Pancreas (tissue), 10 donors: ENCODE measurements around the gene ASAP2. TPM values are rescaled to one million over a fixed set of nuclear protein-coding genes. Genes with fewer than 3 reads are reported as not detected.
A peak's percentile ranks its signal among the peaks of the same experiment; 100 is the strongest.

Experiments
- ATAC-seq, 4 donors: fragments of 200-7000 bp; cut with Tn5 transposase; one replicate each; pipeline versions ENCODE4 v1.8.0 to v1.9.1; 2020; ENCODE audit warnings: mild to moderate bottlenecking in 4 of 4, moderate library complexity in 4 of 4
- DNase-seq, 6 donors: peaks; one replicate each; pipeline ENCODE4 v3.0.0-alpha.2; 2020
- FAIRE-seq: peaks from 2 replicates; lab custom pipeline; 2012; peaks lifted over from hg19 to GRCh38; lab: Jason Lieb, UNC
- H3K27ac ChIP-seq, 4 donors: fragments of 200-600 bp; sonication (generic); 1 replicate in 3 of 4; 2 replicates in 1 of 4; pipeline versions ENCODE4 v1.5.0 to v1.8.0; 2020
- H3K27me3 ChIP-seq, 4 donors: fragments of 200-600 bp; one replicate each; pipeline ENCODE4 v1.8.0; 2021
- H3K36me3 ChIP-seq, 3 donors: fragments of 200-600 bp; sonication (generic) in 1 of 3; one replicate each; pipeline versions ENCODE4 v1.5.0 to v1.8.0; 2020 to 2021
- H3K4me1 ChIP-seq, 3 donors: fragments of 200-600 bp; one replicate each; pipeline ENCODE4 v1.8.0; 2021
- H3K4me3 ChIP-seq, 4 donors: fragments of 200-600 bp; sonication (generic) in 2 of 4; one replicate each; pipeline versions ENCODE4 v1.5.0 to v1.8.0; 2020 to 2021
- H3K9me3 ChIP-seq, 4 donors: fragments of 200-600 bp; one replicate each; pipeline ENCODE4 v1.8.0; 2021
- CTCF ChIP-seq, 4 donors: fragments of 200-600 bp; sonication (generic) in 3 of 4; IDR thresholded peaks; one replicate each; pipeline versions ENCODE4 v1.5.0 to v1.8.0; 2021; ENCODE audit warnings: antibody characterized with exemption in 4 of 4
- WGBS, 2 donors: extraction: QIAGEN DNeasy Blood & Tissue Kit; methylation state at CpG; one replicate each; pipeline ENCODE4 v1.1.7; 2013; 5-methylcytosine and 5-hydroxymethylcytosine counted together
- intact Hi-C, 3 donors: fragments of 100-400 bp; cut with DNase I; formaldehyde crosslinking; loops; one replicate each; pipeline versions ENCODE4 v1.11.1 to v1.14.2; 2022
- polyA plus RNA-seq, 2 donors: library from polyadenylated mRNA; stranded (reverse); fragments of 200-250 nt; gene quantifications; one replicate each; pipeline ENCODE4 v1.2.3, GENCODE V29; 2013
- total RNA-seq, 6 donors: library from RNA; stranded (reverse); fragmentation: NEBNext Ultra II Directional in 4 of 6; extraction: Animal tissue kit (Norgen Biotek cat#: 25700) in 4 of 6; gene quantifications; one replicate each; pipeline versions ENCODE4 v1.2.1 to v1.2.4, GENCODE V29; 2021 to 2023
- donor health status: healthy with polysubstance abuse.
- donor health status: DM: no; HTN: no; CAD: no; lungs with moderate emphysema.
- donor health status: DM: no; HTN: no; CAD: no.
- donor health status: control.
- donor health status: control.
- donor health status: Bipolar disorder and iron deficiency.
- donor health status: DM: yes; HTN: yes; CAD: no.
- donor health status: DM: no; HTN: no; CAD: no.
- donor health status: DM: no; HTN: no; CAD: no.
- donor health status: DM: yes; HTN: yes; CAD: no.

Gene ASAP2
- total and polyA plus RNA-seq, 8 donors: 5.8 to 17.7 (median 7.3) TPM

- peak in 4 of 6 donors; percentile 25 to 52 (median 43) for DNase-seq
- H3K4me1 ChIP-seq: no peaks in the 10 kb centered on the region
- WGBS, 2 donors: 65 to 69% methylated on average over 29 of the region's 29 CpGs
- peak overlapping the region in 2 of 4 donors; percentile 51 to 54 for H3K27ac ChIP-seq
- FAIRE-seq: no peak
- TF ChIP-seq CTCF (IDR thresholded peaks at IDR 0.05): no peak
- no peaks in the 10 kb centered on the region for H3K36me3 ChIP-seq
- no peaks in the 10 kb centered on the region for H3K27me3 ChIP-seq
- intact Hi-C loops: no loop called here
- ATAC-seq: peak; percentile 56 to 84 (median 64)
- H3K4me3 ChIP-seq: no peak overlapping the region
- H3K9me3 ChIP-seq: no peaks in the 10 kb centered on the region
These were observed 112.1 kb downstream of the ASAP2 start for GRCh38 chr2:9318461-9319337.

GRCh38 chr2:9319338-9319715, 112.7 kb downstream of the ASAP2 start:
- no peaks in the 10 kb centered on the region for H3K27me3 ChIP-seq
- H3K36me3 ChIP-seq: no peaks in the 10 kb centered on the region
- no peak for FAIRE-seq
- no peak for TF ChIP-seq CTCF (IDR thresholded peaks at IDR 0.05)
- H3K4me1 ChIP-seq: no peaks in the 10 kb centered on the region
- intact Hi-C loops: no loop called here
- WGBS, 2 donors: 92 to 93% methylated on average over 8 of the region's 8 CpGs
- peak overlapping the region in 1 of 4 donors; percentile 54 for H3K27ac ChIP-seq
- DNase-seq: no peak
- H3K4me3 ChIP-seq: no peak overlapping the region
- no peak for ATAC-seq
- H3K9me3 ChIP-seq: no peaks in the 10 kb centered on the region

GRCh38 chr2:9322576-9322975, 116.0 kb downstream of the ASAP2 start:
- 89 to 94% methylated on average over 7 of the region's 7 CpGs for WGBS, 2 donors
- no peak for ATAC-seq
- H3K27ac ChIP-seq: no peak overlapping the region
- no peaks in the 10 kb centered on the region for H3K27me3 ChIP-seq
- no peaks in the 10 kb centered on the region for H3K36me3 ChIP-seq
- TF ChIP-seq CTCF (IDR thresholded peaks at IDR 0.05): no peak
- no peak overlapping the region for H3K4me3 ChIP-seq
- no peaks in the 10 kb centered on the region for H3K4me1 ChIP-seq
- no peak for DNase-seq
- intact Hi-C loops: no loop called here
- H3K9me3 ChIP-seq: no peaks in the 10 kb centered on the region
- no peak for FAIRE-seq

GRCh38 chr2:9325428-9325827, 118.8 kb downstream of the ASAP2 start:
- Histone ChIP-seq H3K4me3 (no peak overlapping the region), H3K9me3 (no peaks in the 10 kb centered on the region), H3K4me1 (no peaks in the 10 kb centered on the region), H3K36me3 (no peaks in the 10 kb centered on the region), H3K27ac (no peak overlapping the region), H3K27me3 (no peaks in the 10 kb centered on the region)
- ATAC-seq (no peak), DNase-seq (no peak), FAIRE-seq (no peak)
- no peak for TF ChIP-seq CTCF (IDR thresholded peaks at IDR 0.05)
- intact Hi-C loops: no loop called here
- WGBS, 2 donors: 82 to 88% methylated on average over 3 of the region's 3 CpGs

- intact Hi-C loops: no loop called here
- DNase-seq: no peak
- H3K27ac ChIP-seq: no peak overlapping the region
These were observed 120.4 kb downstream of the ASAP2 start for GRCh38 chr2:9326975-9327374.

More at GRCh38 chr2:9326975-9327374, 120.4 kb downstream of the ASAP2 start:
- Histone ChIP-seq H3K27me3 (no peaks in the 10 kb centered on the region), H3K4me1 (no peaks in the 10 kb centered on the region), H3K36me3 (no peaks in the 10 kb centered on the region), H3K9me3 (no peaks in the 10 kb centered on the region), H3K4me3 (no peak overlapping the region)
- FAIRE-seq (no peak), ATAC-seq (no peak)
- no peak for TF ChIP-seq CTCF (IDR thresholded peaks at IDR 0.05)
- WGBS, 2 donors: 81 to 90% methylated on average over 3 of the region's 3 CpGs
